Neuronal stem cell (in vitro differentiated cells): Measurements from ENCODE around the gene RAB15.

ENCODE experiments used
- DNase-seq: peaks from one replicate; pipeline ENCODE4 v3.0.0-alpha.2; 2013; ENCODE audit warnings: low spot score
- H2AFZ ChIP-seq: one replicate; pipeline ENCODE4 v1.6.1; 2013; ENCODE audit warnings: mild to moderate bottlenecking, low read length, inconsistent platforms
- H2AK5ac ChIP-seq: 2 replicates; pipeline ENCODE4 v1.6.1; 2013; ENCODE audit warnings: low read depth, mild to moderate bottlenecking, inconsistent platforms, low read length, moderate library complexity, mixed read lengths
- H2BK120ac ChIP-seq: 2 replicates; pipeline ENCODE4 v1.6.1; 2013; ENCODE audit warnings: low read depth, mild to moderate bottlenecking, inconsistent platforms, low read length, moderate library complexity, mixed read lengths
- H2BK12ac ChIP-seq: one replicate; pipeline ENCODE4 v1.6.1; 2013; ENCODE audit warnings: low read length, inconsistent platforms
- H2BK15ac ChIP-seq: 2 replicates; pipeline ENCODE4 v1.6.1; 2013; ENCODE audit warnings: mild to moderate bottlenecking, low read length, inconsistent platforms, mixed read lengths
- H2BK5ac ChIP-seq: one replicate; pipeline ENCODE4 v1.6.1; 2013; ENCODE audit warnings: inconsistent platforms, mild to moderate bottlenecking, low read length, moderate library complexity
- H3K14ac ChIP-seq: one replicate; pipeline ENCODE4 v1.6.1; 2013; ENCODE audit warnings: low read length, inconsistent platforms
- H3K18ac ChIP-seq: 2 replicates; pipeline ENCODE4 v1.6.1; 2013; ENCODE audit warnings: low read length, inconsistent platforms
- H3K23ac ChIP-seq: 2 replicates; pipeline ENCODE4 v1.6.1; 2013; ENCODE audit warnings: low read depth, mild to moderate bottlenecking, mixed read lengths, low read length, inconsistent platforms; ENCODE audit not compliant: poor library complexity
- H3K27ac ChIP-seq: replicated peaks from 3 replicates; pipeline ENCODE4 v1.5.1; 2013; ENCODE audit warnings: low read length, inconsistent platforms
- H3K27me3 ChIP-seq, 3 experiments: 2 replicates each; pipeline ENCODE4 v1.6.1; 2013; ENCODE audit warnings: low read length in 3 of 3, mild to moderate bottlenecking in 2 of 3, inconsistent platforms in 1 of 3, low read depth in 1 of 3, mixed read lengths in 1 of 3, moderate library complexity in 1 of 3; ENCODE audit not compliant: control insufficient read depth in 3 of 3, insufficient read depth in 3 of 3
- H3K36me3 ChIP-seq, 2 donors: replicated peaks in 1 of 2; 2 replicates each; pipeline ENCODE4 v1.6.1; 2013; ENCODE audit warnings: low read length in 2 of 2; ENCODE audit not compliant: control insufficient read depth in 2 of 2, insufficient read depth in 2 of 2
- H3K4ac ChIP-seq: 2 replicates; pipeline ENCODE4 v1.6.1; 2013; ENCODE audit warnings: inconsistent platforms, mild to moderate bottlenecking, low read length, moderate library complexity
- H3K4me1 ChIP-seq, 2 donors: 1 replicate in 1 of 2; 2 replicates in 1 of 2; pipeline ENCODE4 v1.6.1; 2013; ENCODE audit warnings: low read length in 2 of 2, low read depth in 1 of 2; ENCODE audit not compliant: control insufficient read depth in 2 of 2, insufficient read depth in 1 of 2
- H3K4me2 ChIP-seq: one replicate; pipeline ENCODE4 v1.6.1; 2013; ENCODE audit warnings: mild to moderate bottlenecking, low read length, inconsistent platforms; ENCODE audit not compliant: insufficient read depth, poor library complexity, severe bottlenecking
- H3K4me3 ChIP-seq, 2 donors: 2 replicates each; pipeline ENCODE4 v1.5.1; 2013; ENCODE audit warnings: low read length in 2 of 2, mild to moderate bottlenecking in 2 of 2, inconsistent platforms in 1 of 2, moderate library complexity in 1 of 2
- H3K79me1 ChIP-seq: one replicate; pipeline ENCODE4 v1.6.1; 2013; ENCODE audit warnings: low read depth, mild to moderate bottlenecking, inconsistent platforms, low read length, moderate library complexity
- H3K9ac ChIP-seq: one replicate; pipeline ENCODE4 v1.6.1; 2013; ENCODE audit warnings: mild to moderate bottlenecking, low read depth, low read length, inconsistent platforms; ENCODE audit not compliant: poor library complexity
- H3K9me3 ChIP-seq, 2 donors: replicated peaks in 1 of 2; 2 replicates each; pipeline versions ENCODE3 to v1.6.1; 2013; ENCODE audit warnings: low read length in 2 of 2, mild to moderate bottlenecking in 2 of 2, inconsistent platforms in 1 of 2, low read depth in 1 of 2, mixed read lengths in 1 of 2, moderate library complexity in 1 of 2; ENCODE audit not compliant: control insufficient read depth in 2 of 2, insufficient read depth in 1 of 2
- H4K8ac ChIP-seq: one replicate; pipeline ENCODE4 v1.6.1; 2013; ENCODE audit warnings: low read depth, mild to moderate bottlenecking, inconsistent platforms, low read length, moderate library complexity
- H4K91ac ChIP-seq: one replicate; pipeline ENCODE4 v1.6.1; 2013; ENCODE audit warnings: low read length, low read depth, mild to moderate bottlenecking, inconsistent platforms; ENCODE audit not compliant: poor library complexity
- WGBS, 2 donors: extraction: QIAGEN DNeasy Blood & Tissue Kit; methylation state at CpG; one replicate each; pipeline ENCODE4 v1.1.7; 2013; ENCODE audit warnings: missing lambda C conversion rate in 2 of 2, mixed read lengths in 1 of 2; ENCODE audit not compliant: insufficient read length in 2 of 2, insufficient replicate concordance in 1 of 2; ENCODE audit errors: extremely low coverage in 2 of 2; 5-methylcytosine and 5-hydroxymethylcytosine counted together

The RAB15 gene

GRCh38 chr14:64928239-64929013 is 43.7 kb downstream of the RAB15 start:
- H3K79me1 ChIP-seq = no peaks in the 10 kb centered on the region
- H3K9me3 ChIP-seq = no peaks in the 10 kb centered on the region
- 100% methylated on average over 1 of the region's 7 CpGs; no CpG with 5 or more reads in 1 of the 2 donors for WGBS, 2 donors
- no peak overlapping the region for H2AFZ ChIP-seq
- no peak overlapping the region for H2BK5ac ChIP-seq
- H3K23ac ChIP-seq = no peak overlapping the region
- H3K4me2 ChIP-seq = no peak overlapping the region
- no peak overlapping the region for H4K8ac ChIP-seq
- H3K36me3 ChIP-seq = peaks cover 8 to 97% of the 10 kb centered on the region in 2 donors
- H3K14ac ChIP-seq = no peak overlapping the region
- no peak overlapping the region for H3K18ac ChIP-seq
- H2BK120ac ChIP-seq = no peak overlapping the region
- no peak overlapping the region for H2BK12ac ChIP-seq
- no peak overlapping the region for H3K27ac ChIP-seq
- DNase-seq = no peak
- H4K91ac ChIP-seq = no peak overlapping the region
- no peak overlapping the region for H3K4ac ChIP-seq
- H3K4me3 ChIP-seq = no peak overlapping the region
- H3K27me3 ChIP-seq = no peaks in the 10 kb centered on the region
- H2AK5ac ChIP-seq = no peak overlapping the region
- no peak overlapping the region for H3K9ac ChIP-seq
- peaks cover 0 to 13% of the 10 kb centered on the region in 2 donors for H3K4me1 ChIP-seq
- no peak overlapping the region for H2BK15ac ChIP-seq

- Histone ChIP-seq H2AK5ac (no peak overlapping the region), H3K36me3 (peaks cover 8 to 83% of the 10 kb centered on the region in 2 donors)
- DNase-seq = no peak
Measured at GRCh38 chr14:64927031-64927430, 45.1 kb downstream of the RAB15 start.

GRCh38 chr14:64926398-64926995 is 45.6 kb downstream of the RAB15 start:
- Histone ChIP-seq H4K91ac (no peak overlapping the region), H3K27me3 (no peaks in the 10 kb centered on the region), H2BK15ac (no peak overlapping the region), H2AFZ (no peak overlapping the region), H3K14ac (no peak overlapping the region), H3K4me1 (peaks cover 0 to 4% of the 10 kb centered on the region in 2 donors), H2BK12ac (no peak overlapping the region), H3K4me3 (no peak overlapping the region), H2BK120ac (no peak overlapping the region), H3K27ac (no peak overlapping the region), H3K4me2 (no peak overlapping the region), H3K9me3 (no peaks in the 10 kb centered on the region), H3K4ac (no peak overlapping the region), H3K18ac (no peak overlapping the region), H3K79me1 (no peaks in the 10 kb centered on the region), H4K8ac (no peak overlapping the region), H3K23ac (no peak overlapping the region), H2BK5ac (no peak overlapping the region), H3K36me3 (peaks cover 8 to 78% of the 10 kb centered on the region in 2 donors), H3K9ac (no peak overlapping the region), H2AK5ac (no peak overlapping the region)
- no CpG with 5 or more reads among the region's 4 CpGs for WGBS, 2 donors
- no peak for DNase-seq

More at GRCh38 chr14:64927031-64927430, 45.1 kb downstream of the RAB15 start:
- no peak overlapping the region for H2BK15ac ChIP-seq
- no CpG with 5 or more reads among the region's 3 CpGs for WGBS, 2 donors
- no peaks in the 10 kb centered on the region for H3K9me3 ChIP-seq
- peaks cover 0 to 9% of the 10 kb centered on the region in 2 donors for H3K4me1 ChIP-seq
- no peak overlapping the region for H4K91ac ChIP-seq
- H3K4me3 ChIP-seq = no peak overlapping the region
- no peak overlapping the region for H3K23ac ChIP-seq
- no peak overlapping the region for H4K8ac ChIP-seq
- no peak overlapping the region for H3K27ac ChIP-seq
- H2BK120ac ChIP-seq = no peak overlapping the region
- H3K79me1 ChIP-seq = no peaks in the 10 kb centered on the region
- H3K4me2 ChIP-seq = no peak overlapping the region
- H3K27me3 ChIP-seq = no peaks in the 10 kb centered on the region
- no peak overlapping the region for H2BK5ac ChIP-seq
- H3K14ac ChIP-seq = no peak overlapping the region
- H2BK12ac ChIP-seq = no peak overlapping the region
- H3K18ac ChIP-seq = no peak overlapping the region
- H3K4ac ChIP-seq = no peak overlapping the region
- H2AFZ ChIP-seq = no peak overlapping the region
- H3K9ac ChIP-seq = no peak overlapping the region

- Histone ChIP-seq H3K4me3 (no peak overlapping the region), H2AK5ac (no peak overlapping the region), H3K36me3 (peaks cover 8 to 43% of the 10 kb centered on the region in 2 donors), H2BK120ac (no peak overlapping the region), H3K18ac (no peak overlapping the region), H3K4me1 (peaks cover 0 to 5% of the 10 kb centered on the region in 2 donors), H3K9ac (no peak overlapping the region), H2BK5ac (no peak overlapping the region), H3K4ac (no peak overlapping the region), H3K27ac (no peak overlapping the region), H2BK15ac (no peak overlapping the region), H3K79me1 (no peaks in the 10 kb centered on the region), H3K4me2 (no peak overlapping the region), H4K8ac (no peak overlapping the region), H2AFZ (no peak overlapping the region), H3K23ac (no peak overlapping the region), H3K14ac (no peak overlapping the region), H3K9me3 (no peaks in the 10 kb centered on the region), H2BK12ac (no peak overlapping the region), H4K91ac (no peak overlapping the region), H3K27me3 (no peaks in the 10 kb centered on the region)
- no CpG with 5 or more reads among the region's 3 CpGs for WGBS, 2 donors
- no peak for DNase-seq
Measured at GRCh38 chr14:64923015-64923414, 49.1 kb downstream of the RAB15 start.
